ENCODE data around the gene ADGRF4.
"Not testable (repeated sequence)": the region's sequence is repeated elsewhere in the genome, so short reads cannot be mapped to it uniquely, and the experiment has no call there.

Gene ADGRF4

DNA sequence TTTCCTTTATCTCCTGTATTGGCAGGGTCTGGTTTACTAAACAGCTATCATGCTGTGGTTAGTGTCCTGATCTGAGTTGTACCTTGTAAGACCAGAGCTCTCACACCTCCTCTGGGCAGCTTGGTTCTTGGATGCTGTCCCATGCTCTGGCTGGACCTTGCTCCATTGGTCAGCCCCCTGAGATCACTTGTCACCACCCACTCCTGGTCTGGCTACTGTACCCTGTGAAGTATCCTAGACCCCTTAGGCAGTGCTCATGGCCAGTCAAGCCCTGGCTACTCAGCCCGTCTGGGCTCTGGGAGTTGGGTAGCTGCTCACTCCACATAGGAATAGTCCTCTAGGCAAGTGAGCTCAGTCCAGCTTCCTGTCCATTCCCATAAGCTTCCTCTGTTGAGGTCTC lies 31.1 kb downstream of the ADGRF4 start:
- H3K4me3 ChIP-seq (ENCODE audit: low read depth in 1 of 2, low read length in 2 of 2): no peak overlapping the region
- H3K27ac ChIP-seq (ENCODE audit: low read depth, low read length): no peak overlapping the region

GRCh38 chr6:47733879-47734558 lies 35.6 kb downstream of the ADGRF4 start:
- Histone ChIP-seq H3K4me3 (ENCODE audit: low read depth in 1 of 2, low read length in 2 of 2) (no peak overlapping the region), H3K27ac (ENCODE audit: low read depth, low read length) (no peak overlapping the region), H3K36me3 (ENCODE audit: control insufficient read depth in 1 of 2, insufficient read depth in 2 of 2, low read length in 2 of 2) (no peaks in the 10 kb centered on the region), H3K27me3 (ENCODE audit: control insufficient read depth in 1 of 2, insufficient read depth in 2 of 2, low read length in 2 of 2) (no peaks in the 10 kb centered on the region), H3K9me3 (ENCODE audit: control insufficient read depth in 1 of 2, low read length in 2 of 2) (no peaks in the 10 kb centered on the region), H3K9ac (ENCODE audit: low read depth in 1 of 2, low read length in 2 of 2) (no peak overlapping the region), H3K4me1 (ENCODE audit: control insufficient read depth in 1 of 2, insufficient read depth in 2 of 2, low read length in 2 of 2) (no peaks in the 10 kb centered on the region)

More for the DNA sequence above, 31.1 kb downstream of the ADGRF4 start:
- Histone ChIP-seq H3K36me3 (ENCODE audit: control insufficient read depth in 1 of 2, insufficient read depth in 2 of 2, low read length in 2 of 2) (no peaks in the 10 kb centered on the region), H3K9me3 (ENCODE audit: control insufficient read depth in 1 of 2, low read length in 2 of 2) (no peaks in the 10 kb centered on the region), H3K4me1 (ENCODE audit: control insufficient read depth in 1 of 2, insufficient read depth in 2 of 2, low read length in 2 of 2) (no peaks in the 10 kb centered on the region), H3K9ac (ENCODE audit: low read depth in 1 of 2, low read length in 2 of 2) (no peak overlapping the region), H3K27me3 (ENCODE audit: control insufficient read depth in 1 of 2, insufficient read depth in 2 of 2, low read length in 2 of 2) (no peaks in the 10 kb centered on the region)

DNA sequence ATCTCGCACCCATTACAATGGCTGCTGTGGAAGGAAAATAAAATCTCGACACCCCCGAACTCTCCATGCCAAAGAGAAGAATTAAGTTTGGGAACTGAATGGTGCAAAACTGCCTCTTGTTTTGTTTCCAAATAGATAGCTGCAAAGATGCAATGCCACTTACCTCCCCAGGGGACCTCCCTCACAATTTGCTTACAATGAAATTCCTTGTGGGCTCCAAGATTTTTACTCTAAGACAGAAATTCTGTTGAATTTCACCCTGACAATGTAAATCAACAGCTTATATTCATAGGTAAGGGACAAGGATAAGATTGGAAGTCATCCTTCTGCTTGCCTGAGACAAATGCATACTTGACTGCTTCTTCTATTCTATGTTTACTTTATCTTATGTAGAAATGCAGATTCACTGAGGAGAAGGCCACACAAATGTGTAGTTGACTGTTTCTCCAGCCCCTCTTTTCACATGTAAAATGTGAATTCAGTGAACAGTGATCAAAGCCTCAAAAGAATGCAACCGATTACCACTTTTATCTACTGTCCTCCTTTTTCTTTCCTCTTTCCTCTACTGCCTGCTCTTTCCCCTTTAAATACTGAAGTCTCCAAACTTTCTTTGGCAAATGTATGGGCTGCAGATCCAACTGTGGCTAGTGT lies 36.6 kb downstream of the ADGRF4 start:
- no peak overlapping the region for H3K27ac ChIP-seq (ENCODE audit: low read depth, low read length)
- H3K9ac ChIP-seq (ENCODE audit: low read depth in 1 of 2, low read length in 2 of 2): no peak overlapping the region
- no peaks in the 10 kb centered on the region for H3K36me3 ChIP-seq (ENCODE audit: control insufficient read depth in 1 of 2, insufficient read depth in 2 of 2, low read length in 2 of 2)
- H3K9me3 ChIP-seq (ENCODE audit: control insufficient read depth in 1 of 2, low read length in 2 of 2): no peaks in the 10 kb centered on the region
- H3K4me3 ChIP-seq (ENCODE audit: low read depth in 1 of 2, low read length in 2 of 2): no peak overlapping the region
- H3K27me3 ChIP-seq (ENCODE audit: control insufficient read depth in 1 of 2, insufficient read depth in 2 of 2, low read length in 2 of 2): no peaks in the 10 kb centered on the region
- no peaks in the 10 kb centered on the region for H3K4me1 ChIP-seq (ENCODE audit: control insufficient read depth in 1 of 2, insufficient read depth in 2 of 2, low read length in 2 of 2)

DNA sequence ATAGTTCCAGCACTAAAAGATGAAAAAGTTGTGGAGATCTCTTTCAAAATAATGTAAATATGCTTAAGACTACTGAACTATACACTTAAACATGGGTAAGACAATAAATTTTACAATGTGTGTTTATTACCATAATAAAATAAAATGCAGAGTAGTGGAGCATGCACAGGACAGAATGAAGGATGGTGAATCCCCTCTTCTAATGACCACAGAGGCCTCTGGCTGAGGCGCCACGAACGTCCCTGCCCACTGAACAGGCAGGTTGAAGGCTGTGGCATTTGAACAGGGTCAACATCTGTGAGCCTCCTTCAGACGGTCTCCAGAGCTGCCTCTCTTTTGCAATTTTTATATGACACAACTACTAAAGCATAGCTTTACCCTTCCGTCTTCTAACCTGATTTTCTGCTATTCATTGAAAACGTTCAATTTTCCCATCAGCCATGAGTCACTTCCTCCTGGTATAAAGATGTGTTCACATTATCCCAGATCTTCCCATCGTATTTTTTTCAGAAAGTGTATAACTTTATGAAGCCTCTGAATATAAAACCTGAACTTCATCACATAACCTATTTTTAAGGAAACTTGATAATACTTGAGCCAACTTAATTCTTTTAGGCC lies 37.8 kb downstream of the ADGRF4 start:
- no peaks in the 10 kb centered on the region for H3K4me1 ChIP-seq (ENCODE audit: control insufficient read depth in 1 of 2, insufficient read depth in 2 of 2, low read length in 2 of 2)

GRCh38 chr6:47737406-47737805 lies 39.0 kb downstream of the ADGRF4 start:
- Histone ChIP-seq H3K4me1 (ENCODE audit: control insufficient read depth in 1 of 2, insufficient read depth in 2 of 2, low read length in 2 of 2) (no peaks in the 10 kb centered on the region), H3K9me3 (ENCODE audit: control insufficient read depth in 1 of 2, low read length in 2 of 2) (no peaks in the 10 kb centered on the region), H3K36me3 (ENCODE audit: control insufficient read depth in 1 of 2, insufficient read depth in 2 of 2, low read length in 2 of 2) (no peaks in the 10 kb centered on the region), H3K4me3 (ENCODE audit: low read depth in 1 of 2, low read length in 2 of 2) (no peak overlapping the region), H3K27ac (ENCODE audit: low read depth, low read length) (no peak overlapping the region), H3K27me3 (ENCODE audit: control insufficient read depth in 1 of 2, insufficient read depth in 2 of 2, low read length in 2 of 2) (no peaks in the 10 kb centered on the region), H3K9ac (ENCODE audit: low read depth in 1 of 2, low read length in 2 of 2) (no peak overlapping the region)

More for the DNA sequence above, 37.8 kb downstream of the ADGRF4 start:
- no peak overlapping the region for H3K27ac ChIP-seq (ENCODE audit: low read depth, low read length)
- H3K4me3 ChIP-seq (ENCODE audit: low read depth in 1 of 2, low read length in 2 of 2): no peak overlapping the region
- no peak overlapping the region for H3K9ac ChIP-seq (ENCODE audit: low read depth in 1 of 2, low read length in 2 of 2)
- no peaks in the 10 kb centered on the region for H3K9me3 ChIP-seq (ENCODE audit: control insufficient read depth in 1 of 2, low read length in 2 of 2)
- H3K36me3 ChIP-seq (ENCODE audit: control insufficient read depth in 1 of 2, insufficient read depth in 2 of 2, low read length in 2 of 2): no peaks in the 10 kb centered on the region
- no peaks in the 10 kb centered on the region for H3K27me3 ChIP-seq (ENCODE audit: control insufficient read depth in 1 of 2, insufficient read depth in 2 of 2, low read length in 2 of 2)

DNA sequence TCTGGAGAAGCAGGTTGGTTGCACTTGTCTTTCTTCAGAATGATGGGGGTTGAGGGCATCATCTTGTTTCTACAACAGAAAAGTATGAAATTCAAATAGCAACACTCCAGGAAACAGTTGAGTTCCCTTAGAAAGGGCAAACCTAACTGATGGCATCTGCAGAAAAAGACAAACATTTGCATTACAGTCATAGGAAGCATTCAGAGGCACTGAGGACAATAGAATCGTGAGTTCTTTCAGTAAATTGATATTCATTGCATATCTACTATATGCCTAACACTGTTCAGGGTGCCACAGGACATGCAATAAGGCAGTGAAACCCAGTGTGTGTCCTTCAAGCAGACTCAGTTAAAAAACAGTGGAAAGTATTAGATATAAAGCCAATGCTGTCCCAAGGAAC lies 42.3 kb downstream of the ADGRF4 start:
- Histone ChIP-seq H3K9me3 (ENCODE audit: control insufficient read depth in 1 of 2, low read length in 2 of 2) (no peaks in the 10 kb centered on the region), H3K4me3 (ENCODE audit: low read depth in 1 of 2, low read length in 2 of 2) (no peak overlapping the region), H3K36me3 (ENCODE audit: control insufficient read depth in 1 of 2, insufficient read depth in 2 of 2, low read length in 2 of 2) (no peaks in the 10 kb centered on the region), H3K27ac (ENCODE audit: low read depth, low read length) (no peak overlapping the region), H3K9ac (ENCODE audit: low read depth in 1 of 2, low read length in 2 of 2) (no peak overlapping the region), H3K27me3 (ENCODE audit: control insufficient read depth in 1 of 2, insufficient read depth in 2 of 2, low read length in 2 of 2) (no peaks in the 10 kb centered on the region), H3K4me1 (ENCODE audit: control insufficient read depth in 1 of 2, insufficient read depth in 2 of 2, low read length in 2 of 2) (no peaks in the 10 kb centered on the region)

DNA sequence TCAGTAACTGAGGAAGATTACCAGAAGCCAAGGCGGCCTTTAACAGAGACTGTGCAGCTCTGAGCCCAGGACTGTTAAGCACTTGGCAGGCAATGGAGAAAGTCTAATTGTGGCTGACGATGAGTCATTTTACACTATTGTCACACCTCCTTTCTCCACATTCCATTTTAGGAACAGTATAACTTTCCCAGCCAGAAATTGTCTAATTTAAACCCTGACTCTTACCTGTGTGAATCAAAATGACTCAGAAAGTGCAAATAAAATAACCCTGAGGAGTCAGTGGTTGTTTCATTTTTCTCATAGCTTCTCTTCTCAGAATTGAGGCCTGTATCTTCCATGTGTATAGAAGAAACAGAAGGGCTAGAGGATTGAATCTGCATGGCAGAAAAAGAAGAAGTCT lies 43.4 kb downstream of the ADGRF4 start:
- no peaks in the 10 kb centered on the region for H3K9me3 ChIP-seq (ENCODE audit: control insufficient read depth in 1 of 2, low read length in 2 of 2)
- H3K27ac ChIP-seq (ENCODE audit: low read depth, low read length): no peak overlapping the region
- H3K36me3 ChIP-seq (ENCODE audit: control insufficient read depth in 1 of 2, insufficient read depth in 2 of 2, low read length in 2 of 2): no peaks in the 10 kb centered on the region
- H3K9ac ChIP-seq (ENCODE audit: low read depth in 1 of 2, low read length in 2 of 2): no peak overlapping the region
- no peak overlapping the region for H3K4me3 ChIP-seq (ENCODE audit: low read depth in 1 of 2, low read length in 2 of 2)
- no peaks in the 10 kb centered on the region for H3K4me1 ChIP-seq (ENCODE audit: control insufficient read depth in 1 of 2, insufficient read depth in 2 of 2, low read length in 2 of 2)
- H3K27me3 ChIP-seq (ENCODE audit: control insufficient read depth in 1 of 2, insufficient read depth in 2 of 2, low read length in 2 of 2): no peaks in the 10 kb centered on the region

DNA sequence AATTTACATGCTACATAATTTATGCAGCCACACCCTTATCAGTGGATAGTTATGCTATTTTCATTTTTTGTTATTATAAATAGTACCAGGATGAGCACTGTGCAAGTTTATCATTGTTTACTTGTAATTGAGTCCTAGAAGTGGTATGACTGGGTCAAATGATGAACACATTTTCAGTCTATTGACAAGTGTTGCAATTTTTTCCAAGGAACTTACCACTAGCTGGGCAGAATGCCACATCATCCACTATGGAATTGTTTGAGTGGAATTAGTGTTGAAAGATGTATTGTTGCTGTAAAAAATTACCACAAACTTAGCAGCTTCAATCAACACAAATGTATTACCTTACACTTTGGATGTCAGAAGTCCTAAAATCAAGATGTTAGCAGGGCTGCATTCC lies 45.4 kb downstream of the ADGRF4 start:
- Histone ChIP-seq H3K4me1 (ENCODE audit: control insufficient read depth in 1 of 2, insufficient read depth in 2 of 2, low read length in 2 of 2) (no peaks in the 10 kb centered on the region), H3K9me3 (ENCODE audit: control insufficient read depth in 1 of 2, low read length in 2 of 2) (no peaks in the 10 kb centered on the region), H3K27ac (ENCODE audit: low read depth, low read length) (no peak overlapping the region), H3K36me3 (ENCODE audit: control insufficient read depth in 1 of 2, insufficient read depth in 2 of 2, low read length in 2 of 2) (no peaks in the 10 kb centered on the region), H3K9ac (ENCODE audit: low read depth in 1 of 2, low read length in 2 of 2) (no peak overlapping the region), H3K27me3 (ENCODE audit: control insufficient read depth in 1 of 2, insufficient read depth in 2 of 2, low read length in 2 of 2) (no peaks in the 10 kb centered on the region), H3K4me3 (ENCODE audit: low read depth in 1 of 2, low read length in 2 of 2) (no peak overlapping the region)

DNA sequence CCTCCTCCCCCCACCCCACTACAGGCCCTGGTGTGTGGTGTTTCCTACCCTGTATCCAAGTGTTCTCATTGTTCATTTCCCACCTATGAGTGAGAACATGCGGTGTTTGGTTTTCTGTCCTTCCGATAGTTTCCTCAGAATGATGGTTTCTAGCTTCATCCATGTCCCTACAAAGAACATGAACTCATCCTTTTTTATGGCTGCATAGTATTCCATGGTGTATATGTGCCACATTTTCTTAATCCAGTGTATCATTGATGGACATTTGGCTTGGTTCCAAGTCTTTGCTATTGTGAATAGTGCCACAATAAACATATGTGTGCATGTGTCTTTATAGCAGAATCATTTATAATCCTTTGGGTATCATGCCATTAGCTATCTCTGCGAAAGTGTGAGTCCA lies 46.9 kb downstream of the ADGRF4 start:
- not testable (repeated sequence) for H3K4me3 ChIP-seq (ENCODE audit: low read depth in 1 of 2, low read length in 2 of 2)

DNA sequence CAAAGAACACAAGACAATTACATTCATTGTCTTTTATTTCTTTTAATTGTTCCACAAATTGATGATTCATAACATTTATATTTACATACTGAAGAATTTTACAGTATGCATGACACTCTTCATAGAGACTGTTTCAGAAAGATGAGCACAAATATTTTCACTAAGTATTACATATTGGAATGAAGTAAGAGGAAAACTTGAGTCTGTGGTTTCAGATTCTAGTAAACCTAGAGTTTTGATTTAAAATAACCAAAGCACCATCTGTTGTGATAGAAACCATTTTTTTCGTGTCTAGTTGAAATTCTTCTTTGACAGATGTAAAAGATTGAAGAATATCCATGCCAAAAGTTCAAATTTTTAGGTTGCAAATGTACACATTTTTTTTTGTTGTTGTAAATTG lies 51.4 kb downstream of the ADGRF4 start:
- H3K4me3 ChIP-seq (ENCODE audit: low read depth in 1 of 2, low read length in 2 of 2): no peak overlapping the region
- no peak overlapping the region for H3K27ac ChIP-seq (ENCODE audit: low read depth, low read length)
- H3K4me1 ChIP-seq (ENCODE audit: control insufficient read depth in 1 of 2, insufficient read depth in 2 of 2, low read length in 2 of 2): no peaks in the 10 kb centered on the region
- no peak overlapping the region for H3K9ac ChIP-seq (ENCODE audit: low read depth in 1 of 2, low read length in 2 of 2)
- no peaks in the 10 kb centered on the region for H3K27me3 ChIP-seq (ENCODE audit: control insufficient read depth in 1 of 2, insufficient read depth in 2 of 2, low read length in 2 of 2)
- no peaks in the 10 kb centered on the region for H3K36me3 ChIP-seq (ENCODE audit: control insufficient read depth in 1 of 2, insufficient read depth in 2 of 2, low read length in 2 of 2)
- no peaks in the 10 kb centered on the region for H3K9me3 ChIP-seq (ENCODE audit: control insufficient read depth in 1 of 2, low read length in 2 of 2)

More for the DNA sequence above, 46.9 kb downstream of the ADGRF4 start:
- not testable (repeated sequence) for H3K4me1 ChIP-seq (ENCODE audit: control insufficient read depth in 1 of 2, insufficient read depth in 2 of 2, low read length in 2 of 2); H3K27me3 ChIP-seq (ENCODE audit: control insufficient read depth in 1 of 2, insufficient read depth in 2 of 2, low read length in 2 of 2); H3K27ac ChIP-seq (ENCODE audit: low read depth, low read length); H3K36me3 ChIP-seq (ENCODE audit: control insufficient read depth in 1 of 2, insufficient read depth in 2 of 2, low read length in 2 of 2); H3K9ac ChIP-seq (ENCODE audit: low read depth in 1 of 2, low read length in 2 of 2); H3K9me3 ChIP-seq (ENCODE audit: control insufficient read depth in 1 of 2, low read length in 2 of 2)

Data from duodenal mucosa (tissue), 2 donors.